ENCODE results near the gene NRARP.
A peak's percentile ranks its signal among the peaks of the same experiment; 100 is the strongest.

NRARP gene

DNA sequence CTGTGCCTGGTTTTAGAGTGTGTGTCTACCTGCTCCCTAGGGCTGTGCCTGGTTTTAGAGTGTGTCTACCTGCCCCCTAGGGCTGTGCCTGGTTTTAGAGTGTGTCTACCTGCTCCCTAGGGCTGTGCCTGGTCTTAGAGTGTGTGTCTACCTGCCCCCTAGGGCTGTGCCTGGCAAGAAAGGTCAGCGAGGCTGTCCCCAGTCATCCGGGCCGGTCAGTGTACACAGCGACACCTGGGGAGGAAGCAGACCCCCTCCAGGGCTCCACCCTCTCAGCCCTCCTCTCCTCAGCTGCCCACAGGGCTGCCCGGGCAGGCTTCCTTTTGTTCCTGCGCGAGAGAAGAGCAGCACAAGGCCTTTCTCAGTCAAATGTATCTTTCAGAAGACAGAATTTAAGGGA is 4.1 kb downstream of the NRARP start:
- no peak for DNase-seq (ENCODE audit: low read depth)

DNA sequence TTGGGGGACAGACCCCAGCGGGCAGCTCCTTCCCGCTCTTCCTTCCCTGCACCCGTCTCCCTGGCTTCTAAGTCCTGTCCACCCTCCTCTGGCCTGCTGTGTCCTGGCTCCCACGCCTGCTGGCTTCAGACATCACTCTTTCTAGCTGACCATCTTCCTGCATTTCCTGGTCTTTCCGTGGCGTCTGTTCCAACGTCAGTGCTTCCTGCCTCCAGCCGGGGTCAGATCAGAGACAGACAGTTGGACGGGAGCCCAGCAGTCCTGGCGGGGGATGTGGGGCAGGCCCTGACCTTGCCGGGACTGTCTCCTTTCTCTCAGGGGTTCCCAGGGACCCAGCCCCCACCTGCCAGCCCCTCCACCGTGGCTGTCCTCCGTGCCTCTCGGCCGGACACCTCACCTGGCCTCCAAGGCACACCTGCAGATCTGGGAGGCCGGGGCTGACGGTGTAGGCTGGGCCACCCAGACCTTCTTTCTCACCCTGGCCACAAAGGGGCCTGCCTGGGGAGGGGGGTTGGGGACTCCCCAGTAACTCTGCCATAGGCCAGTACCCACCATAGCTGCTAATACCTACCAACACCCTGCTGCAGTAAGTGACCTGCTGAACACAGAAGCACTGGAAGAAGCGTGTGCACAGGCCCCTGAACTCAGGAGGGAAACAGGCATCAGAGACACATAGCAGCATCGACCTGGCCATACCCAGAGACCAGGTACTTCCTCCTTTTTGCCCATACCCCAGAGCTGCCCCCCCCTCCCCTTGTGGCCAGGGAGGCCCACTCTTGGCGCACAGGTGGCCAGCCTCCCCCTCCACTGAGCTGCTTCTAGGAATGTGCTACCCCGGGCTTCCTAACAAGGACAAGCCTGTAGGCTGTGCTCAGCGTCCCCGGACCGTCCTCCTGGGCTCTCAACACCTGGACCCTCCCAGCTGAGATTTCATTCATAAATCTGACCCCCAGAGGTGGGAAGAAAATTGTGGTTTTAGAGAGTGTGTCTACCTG is 5.1 kb downstream of the NRARP start:
- DNase-seq (ENCODE audit: low read depth): no peak

DNA sequence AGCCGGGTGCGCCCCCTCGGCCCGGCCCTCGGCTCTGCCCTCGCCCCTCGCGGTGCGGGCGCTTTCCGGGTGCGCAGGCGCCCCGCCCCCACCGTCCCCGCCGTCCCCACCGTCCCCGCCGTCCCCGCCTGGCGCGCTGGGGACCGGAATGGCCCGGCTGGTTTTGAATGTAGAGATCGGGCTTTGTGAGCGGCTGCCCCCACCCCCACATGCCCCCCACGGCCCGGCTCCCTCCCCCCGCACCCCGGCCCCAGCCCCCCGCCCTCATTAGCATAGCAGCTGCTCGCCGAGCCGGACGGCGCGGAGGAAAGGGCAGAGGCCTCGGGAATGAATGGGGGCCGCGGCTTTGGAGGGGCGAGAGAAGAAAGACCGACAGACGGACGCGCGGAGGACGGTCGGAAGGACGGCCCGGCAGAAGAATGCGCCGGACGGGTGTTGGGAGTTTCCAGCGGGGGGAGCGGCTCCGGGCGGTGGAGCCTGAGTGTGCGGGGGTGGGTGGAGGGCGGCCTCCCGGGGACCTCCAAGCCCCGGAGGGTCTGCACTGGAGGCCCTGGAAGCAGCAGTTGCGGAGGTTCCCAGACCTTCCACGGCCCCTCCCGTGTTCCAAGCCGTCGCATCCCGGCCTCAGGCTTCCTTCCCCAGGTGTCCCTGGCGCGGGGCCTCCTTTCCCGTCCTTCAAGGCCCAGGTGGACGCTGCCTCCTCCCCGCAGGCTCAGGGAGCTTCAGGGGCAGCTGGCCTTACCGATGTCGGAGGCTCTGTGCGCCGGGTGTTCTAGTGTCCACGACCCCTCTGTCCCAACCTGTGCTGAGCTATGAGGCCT is 6.0 kb downstream of the NRARP start:
- no peak for DNase-seq (ENCODE audit: low read depth)

DNA sequence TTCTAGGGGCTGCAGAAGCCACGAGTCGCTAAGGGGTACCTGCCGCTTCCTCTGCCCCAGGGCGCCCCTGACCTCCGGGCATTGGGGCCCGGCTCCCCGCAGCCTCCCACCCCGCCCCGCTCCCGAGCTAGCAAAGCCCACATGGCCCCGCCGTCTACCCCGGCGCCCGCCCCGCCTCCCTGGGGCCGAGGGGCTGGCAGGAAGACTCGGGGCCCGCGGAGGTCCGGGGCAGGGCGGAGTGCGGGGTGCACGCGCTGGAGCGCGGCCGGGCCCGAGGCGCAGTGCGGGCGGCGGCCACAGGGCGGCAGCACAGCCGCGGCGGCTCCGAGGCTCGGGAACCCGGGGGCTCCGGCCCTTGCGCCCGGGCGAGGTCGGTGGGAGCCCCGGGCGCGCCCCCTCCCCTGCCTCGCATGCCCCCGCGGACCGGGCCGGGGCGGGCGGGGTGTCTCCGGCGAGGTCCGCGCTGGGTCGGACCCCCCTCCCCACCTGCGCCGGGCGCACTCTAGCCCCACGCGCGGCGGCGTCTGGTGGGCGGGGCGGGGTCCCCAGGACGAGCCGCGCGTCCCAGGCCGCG is 6.7 kb downstream of the NRARP start:
- peak; percentile 37 for DNase-seq (ENCODE audit: low read depth)

DNA sequence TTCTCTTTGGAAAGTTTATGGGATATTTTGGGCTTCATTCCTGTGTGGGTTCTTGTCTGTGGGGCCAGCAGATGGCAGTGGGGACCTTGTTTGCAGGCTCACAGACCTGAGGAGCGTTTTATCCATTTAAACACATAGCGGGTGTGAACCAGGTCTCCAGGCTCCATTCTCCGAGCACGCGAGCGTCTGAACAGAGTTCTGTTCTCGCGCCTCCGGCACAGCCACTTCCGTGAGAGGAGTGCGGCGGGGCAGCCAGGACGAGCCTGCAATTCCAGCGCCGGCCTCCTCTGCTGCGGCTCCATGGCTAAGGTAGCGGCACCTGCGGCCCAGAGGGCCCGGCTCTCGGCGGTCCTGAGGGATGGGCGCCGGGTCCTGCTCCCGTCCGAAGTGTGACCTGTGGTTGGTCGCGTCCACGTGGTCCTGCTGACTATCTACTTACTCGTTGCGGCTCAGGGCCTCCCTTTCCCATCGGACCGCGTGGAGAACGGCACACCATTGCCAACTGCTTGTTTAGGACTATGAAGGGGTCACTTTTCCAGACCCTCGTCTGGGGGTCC is 7.3 kb downstream of the NRARP start:
- DNase-seq (ENCODE audit: low read depth): no peak

DNA sequence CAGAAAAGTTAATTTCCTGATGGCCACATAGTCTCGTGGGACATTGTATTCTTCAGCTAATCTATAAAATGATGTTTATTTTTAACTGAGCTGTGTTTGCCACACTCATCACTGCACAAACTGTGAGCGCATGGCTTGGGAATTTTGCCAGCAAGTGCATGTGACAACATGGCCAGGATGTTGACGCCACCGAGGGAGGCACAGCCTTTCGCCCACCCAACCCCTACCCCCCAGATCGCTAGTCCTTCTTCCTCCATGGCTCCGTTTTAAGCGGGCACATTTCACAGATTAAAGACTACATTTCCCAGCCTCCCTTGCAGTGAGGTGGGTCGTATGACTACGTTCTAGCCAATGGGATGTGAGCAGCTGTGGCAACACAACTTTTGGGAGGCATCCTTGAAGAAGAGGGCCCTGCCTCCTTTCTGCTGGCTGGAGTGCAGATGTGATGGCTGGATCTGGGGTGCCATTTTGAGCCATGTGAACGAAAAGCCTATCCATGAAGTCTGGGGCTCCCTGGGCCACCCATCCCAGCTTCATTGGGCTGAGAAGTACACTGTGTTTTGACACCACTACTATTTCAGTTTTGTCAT is 7.9 kb downstream of the NRARP start:
- DNase-seq (ENCODE audit: low read depth): no peak

DNA sequence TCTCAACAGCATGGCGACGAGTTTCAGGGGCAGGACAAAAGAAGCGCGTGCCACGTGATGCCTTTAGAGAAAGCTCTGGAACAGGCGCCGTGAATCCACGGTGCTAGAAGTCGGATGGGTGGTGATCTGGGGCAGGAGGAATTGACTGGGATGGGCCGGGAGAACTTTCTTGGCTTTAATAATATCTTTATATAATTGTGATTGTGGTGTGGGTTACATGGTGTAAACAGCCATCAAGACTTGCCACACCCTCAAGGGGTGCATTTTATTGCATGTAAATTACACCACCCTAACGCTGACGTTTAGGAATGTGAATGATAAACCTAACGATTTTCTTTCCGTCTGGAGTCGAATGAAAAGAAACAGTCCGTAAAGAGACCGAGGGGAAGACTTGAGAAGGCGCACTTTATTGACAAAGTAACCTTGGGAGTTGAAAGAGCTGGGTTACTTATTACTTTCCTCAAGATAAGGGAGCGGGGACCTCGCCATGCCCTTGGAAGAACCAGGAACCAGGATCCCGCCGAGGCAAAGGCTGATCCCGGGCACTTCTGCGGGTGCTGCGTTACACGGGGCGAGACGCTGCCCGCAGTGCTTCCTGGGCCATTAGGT is 8.5 kb downstream of the NRARP start:
- no peak for DNase-seq (ENCODE audit: low read depth)

DNA sequence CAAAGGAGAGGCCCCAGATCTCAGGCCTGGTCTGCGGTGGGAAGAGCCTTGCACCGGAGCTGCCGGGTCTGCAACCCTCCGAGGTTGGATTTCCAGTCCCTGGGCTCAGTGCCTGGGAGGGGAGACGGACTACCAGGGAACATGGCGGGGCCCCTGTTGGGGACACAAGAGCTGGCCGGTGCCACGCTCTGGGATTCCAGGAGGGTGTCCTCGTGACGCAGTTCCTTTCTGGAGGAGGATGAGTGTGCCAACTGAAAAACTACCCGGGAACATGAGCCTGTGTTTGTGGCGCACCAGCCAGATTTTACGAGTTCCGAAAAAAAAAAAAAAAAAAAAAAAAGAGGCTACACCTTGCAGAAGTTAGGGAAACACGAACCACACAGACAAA is 9.0 kb downstream of the NRARP start:
- no peak for DNase-seq (ENCODE audit: low read depth)

DNA sequence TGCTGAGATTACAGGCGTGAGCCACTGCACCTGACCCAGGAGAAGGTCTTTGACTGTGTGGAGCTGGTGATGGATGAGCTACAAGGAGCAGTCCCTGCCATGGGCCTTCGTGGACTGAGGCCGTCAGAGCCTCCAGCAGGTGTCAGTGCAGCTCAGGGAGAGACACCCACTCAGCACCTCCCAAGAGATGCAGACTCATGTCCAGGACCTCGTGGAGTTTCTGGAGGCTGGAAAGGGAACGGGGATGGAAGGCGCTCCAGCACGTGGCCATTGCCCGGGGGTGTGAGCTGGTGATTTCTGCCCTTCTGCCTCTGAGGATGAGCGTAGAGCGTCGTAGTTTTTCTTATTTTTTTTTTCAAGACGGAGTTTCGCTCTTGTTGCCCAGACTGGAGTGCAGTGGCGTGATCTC is 15.1 kb downstream of the NRARP start:
- no peak for DNase-seq (ENCODE audit: low read depth)

DNA sequence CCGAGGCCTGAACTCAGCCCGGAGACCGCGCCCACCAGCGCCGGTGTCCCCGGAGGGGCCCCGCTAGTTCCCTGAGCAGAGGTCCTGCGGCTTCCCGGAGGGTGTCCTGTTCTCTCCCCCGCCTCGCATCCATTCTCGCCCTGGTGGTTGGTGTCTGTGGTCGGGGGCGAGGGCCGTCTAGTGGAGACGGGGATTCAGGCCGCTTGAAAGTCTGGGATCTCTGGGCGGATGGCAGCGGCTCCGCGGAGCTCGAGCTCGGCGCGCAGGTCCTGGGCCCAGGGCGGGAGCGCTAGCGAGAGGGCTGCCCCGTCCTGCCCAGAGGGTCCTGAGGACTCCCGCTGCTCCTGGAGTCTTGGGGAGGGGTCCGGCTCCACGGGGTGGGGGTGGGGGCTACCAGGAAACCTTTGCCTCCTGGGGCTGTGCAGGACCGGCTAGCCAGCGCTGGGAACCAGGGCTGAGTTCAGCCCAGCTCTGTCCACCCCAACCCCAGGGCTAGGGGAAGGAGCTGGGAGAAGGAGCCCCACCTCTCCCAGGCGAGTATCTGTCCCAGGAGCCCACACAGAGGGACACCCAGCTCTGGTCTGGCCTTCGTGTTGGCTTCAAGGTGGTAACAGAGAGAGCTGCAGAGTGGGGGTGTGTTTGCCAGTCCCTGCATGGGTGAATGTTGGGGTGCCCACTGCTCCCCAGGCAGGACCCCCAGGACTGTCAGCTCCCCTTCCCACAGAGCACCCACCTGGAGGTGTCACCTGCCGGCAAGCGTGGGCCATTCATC is 20.5 kb downstream of the NRARP start:
- no peak for DNase-seq (ENCODE audit: low read depth)

DNA sequence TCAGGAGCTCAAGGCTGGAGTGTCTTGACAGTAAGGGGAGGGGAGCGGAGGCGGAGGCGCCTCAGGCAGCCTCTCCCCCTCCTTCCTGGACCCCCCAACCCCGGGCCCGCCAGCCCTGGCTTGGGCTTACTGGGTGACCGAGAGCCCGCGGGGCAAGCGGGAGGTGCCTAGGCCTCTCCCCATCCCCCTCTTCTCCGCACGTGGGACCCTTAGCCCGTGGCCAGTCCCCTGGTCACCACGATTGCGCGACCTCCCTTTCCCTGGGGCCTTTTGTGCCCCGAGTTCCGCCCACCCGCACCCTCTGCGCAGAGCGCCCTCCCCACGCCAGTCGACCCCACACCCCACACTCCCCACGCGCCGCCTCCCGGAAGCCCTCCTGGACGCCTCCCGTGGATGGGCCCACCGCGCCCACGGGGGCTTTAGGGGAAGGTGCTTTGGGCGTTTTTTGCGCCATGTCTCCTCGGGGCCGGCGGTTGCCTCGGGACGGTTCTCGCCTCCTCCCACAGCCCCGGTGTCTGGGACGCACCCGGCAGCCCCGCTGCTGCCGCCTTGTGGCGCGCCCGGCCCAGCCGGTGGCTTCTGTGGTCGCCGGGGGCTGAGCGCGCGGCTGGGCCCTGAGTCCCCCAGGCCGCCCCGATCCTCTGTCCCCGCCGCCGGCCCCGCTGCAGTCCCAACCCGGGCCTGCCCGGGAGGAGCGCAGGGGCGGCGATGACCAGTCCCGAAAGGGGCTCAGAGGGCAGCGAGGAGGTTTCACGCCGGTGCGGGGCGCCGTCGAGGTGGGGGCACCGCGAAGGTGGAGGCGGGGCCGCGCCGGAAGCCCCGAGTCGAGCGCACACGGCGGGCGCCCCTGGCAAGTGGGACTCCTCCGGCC is 21.4 kb downstream of the NRARP start:
- no peak for DNase-seq (ENCODE audit: low read depth)

DNA sequence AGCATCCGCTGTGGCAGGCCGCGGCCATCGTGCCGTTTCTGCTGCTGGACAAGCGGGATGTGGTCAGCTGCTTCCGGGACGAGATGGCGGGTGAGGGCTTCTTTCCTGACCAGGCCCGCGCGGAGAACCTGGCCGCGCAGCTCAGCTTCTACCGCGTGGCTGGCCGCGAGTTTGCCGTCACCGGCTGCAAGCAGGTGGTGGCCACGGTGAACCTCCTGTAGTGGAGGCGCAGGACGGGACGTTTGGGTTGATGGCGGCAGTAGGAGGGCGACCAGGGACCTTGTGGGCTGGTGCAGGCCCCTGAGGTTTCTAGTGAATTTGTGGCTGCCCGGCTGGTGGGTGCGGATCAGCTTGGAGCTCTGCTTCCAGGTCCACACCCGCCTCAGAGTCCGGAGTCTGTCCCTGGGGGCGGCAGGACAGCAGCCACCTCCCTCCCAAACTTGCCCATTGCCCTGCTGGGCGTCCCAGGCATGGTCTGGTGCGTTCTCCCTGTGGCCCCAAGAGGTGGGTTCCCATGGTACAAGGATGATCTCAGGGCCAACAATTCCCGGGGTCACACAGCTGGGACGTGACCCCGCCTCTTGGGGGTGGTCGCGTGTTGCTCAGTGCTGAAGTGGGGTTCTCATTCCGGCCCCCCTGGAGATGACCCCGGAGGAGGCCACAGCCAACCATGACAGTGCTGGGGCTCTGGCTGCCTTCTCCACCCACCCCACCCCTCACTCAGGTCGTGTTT is 22.2 kb downstream of the NRARP start:
- DNase-seq (ENCODE audit: low read depth): no peak

DNA sequence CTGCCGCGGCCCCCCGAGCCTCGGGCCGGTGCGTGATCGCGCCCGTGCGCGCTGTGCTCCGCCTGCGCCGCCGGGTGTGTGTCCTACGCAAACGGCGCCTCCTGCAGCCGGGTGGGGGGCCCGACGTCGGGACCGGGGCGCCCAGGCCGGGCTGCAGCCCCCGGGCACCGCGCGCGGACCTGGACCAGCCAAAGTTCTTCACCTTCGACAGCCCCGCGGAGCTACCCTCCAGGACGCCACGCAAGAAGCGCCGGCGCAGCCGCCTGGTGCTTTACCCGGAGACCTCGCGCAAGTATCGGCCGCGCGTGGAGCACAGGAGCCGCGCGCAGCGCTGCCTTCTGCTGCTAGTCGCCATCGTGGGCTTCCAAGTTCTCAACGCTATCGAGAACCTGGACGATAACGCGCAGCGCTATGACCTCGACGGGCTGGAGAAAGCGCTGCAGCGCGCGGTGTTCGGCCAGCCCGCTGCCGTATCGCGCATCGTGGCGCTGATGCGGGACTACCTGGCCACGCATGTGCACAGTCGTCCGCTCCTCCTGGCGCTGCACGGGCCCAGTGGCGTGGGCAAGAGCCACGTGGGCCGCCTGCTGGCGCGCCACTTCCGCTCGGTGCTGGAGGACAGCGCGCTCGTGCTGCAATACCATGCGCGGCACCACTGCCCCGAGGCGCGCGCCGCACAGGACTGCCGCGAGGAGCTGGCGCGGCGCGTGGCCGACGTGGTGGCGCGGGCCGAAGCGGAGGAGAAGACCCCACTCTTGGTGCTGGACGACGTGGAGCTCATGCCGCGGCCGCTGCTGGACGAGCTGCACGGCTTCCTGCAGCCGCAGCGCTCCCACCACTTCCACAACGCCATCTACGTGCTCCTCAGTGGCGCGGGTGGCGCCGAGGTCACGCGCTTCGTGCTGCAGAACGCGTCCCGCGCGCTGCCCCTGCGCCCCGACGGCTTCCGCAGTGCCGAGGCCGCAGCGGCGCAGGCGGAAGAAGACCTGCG is 23.1 kb downstream of the NRARP start:
- no peak for DNase-seq (ENCODE audit: low read depth)

DNA sequence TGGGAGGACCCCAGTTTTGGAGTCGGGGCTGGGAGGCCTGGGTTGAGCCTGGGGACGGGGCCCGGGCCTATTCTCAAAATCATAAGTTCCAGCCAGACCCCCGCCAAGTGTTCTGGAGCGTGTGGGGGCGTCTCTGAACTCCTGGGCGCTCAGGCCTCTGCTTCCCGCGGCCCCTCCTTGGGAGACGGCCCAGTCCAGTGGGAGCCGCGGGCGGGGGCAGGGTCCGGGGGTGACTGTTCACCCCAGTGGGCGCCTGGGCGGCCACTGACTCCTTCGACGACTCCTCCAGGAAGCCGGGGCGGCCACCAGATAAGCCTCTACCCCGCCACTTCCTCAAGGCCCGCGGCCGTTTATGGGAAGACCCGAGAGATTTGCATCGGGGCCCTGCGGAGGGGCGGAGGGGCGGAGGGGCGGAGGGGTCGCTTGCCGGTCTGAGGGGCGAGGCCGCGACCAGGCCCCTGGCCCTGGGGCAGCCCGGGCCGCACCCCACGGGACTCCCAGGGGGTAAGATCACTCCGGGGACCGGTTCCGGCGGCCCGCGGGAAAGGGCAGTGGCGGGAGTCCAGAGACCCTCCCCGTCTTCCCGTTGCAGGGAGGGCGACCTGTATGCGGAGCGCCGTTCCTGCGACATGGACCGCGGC is 23.9 kb downstream of the NRARP start:
- DNase-seq (ENCODE audit: low read depth): no peak

DNA sequence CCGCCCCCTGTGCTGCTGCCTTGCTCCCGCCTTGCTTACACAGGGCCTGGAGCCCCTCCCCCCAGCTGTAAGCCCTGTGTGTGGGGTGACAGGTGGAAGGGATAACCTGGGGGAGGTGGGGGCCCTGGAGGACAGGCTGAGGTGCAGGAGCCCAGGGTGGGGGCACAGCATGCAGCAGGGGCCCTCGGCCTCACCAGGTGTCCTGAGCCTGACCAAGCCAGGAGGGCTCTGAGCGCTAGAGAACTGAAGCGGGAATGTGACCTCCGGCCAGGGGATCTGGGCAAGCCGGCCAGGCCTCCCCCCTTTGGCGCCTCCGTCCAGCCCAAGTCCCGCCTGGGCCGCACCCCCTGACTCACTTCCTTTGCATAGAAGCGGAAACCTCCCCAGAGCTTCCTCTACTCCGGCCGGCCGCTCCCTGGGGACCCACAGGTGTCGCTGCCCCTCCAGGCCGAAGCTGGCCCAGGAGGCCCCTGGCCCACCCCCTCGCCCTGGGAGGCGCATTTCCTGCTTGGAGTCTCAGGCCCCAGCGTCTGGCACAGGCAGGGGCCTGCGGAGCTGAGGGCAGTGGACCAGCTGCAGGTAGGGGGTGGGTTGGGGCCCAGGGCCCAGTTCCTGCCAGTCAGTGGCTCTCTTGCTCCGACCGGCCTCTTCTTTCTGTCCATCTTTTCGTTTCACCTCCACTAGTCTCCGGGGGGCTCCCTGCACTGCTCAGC is 24.6 kb downstream of the NRARP start, which contains the start of gene TOR4A:
TSS of gene TOR4A (plus strand) at position 398 of the 713 bp plus-strand sequence. CDS start 964 bp downstream, outside the sequence.
- DNase-seq (ENCODE audit: low read depth): no peak
